ENCODE results near the gene CDK14. TPM values are rescaled to one million over a fixed set of nuclear protein-coding genes. Genes with fewer than 3 reads are reported as not detected.

Gene CDK14
- total and polyA plus RNA-seq, 2 of the 8 experiments (the other 6 are each of a cell fraction or from before 2014, with no cell fraction given), result 5.5 to 47.3 TPM

GRCh38 chr7:91140286-91140685, 544.2 kb downstream of the CDK14 start:
- ChIA-PET CTCF (ENCODE audit: partially characterized antibody) (no interaction called here), POLR2A (ENCODE audit: partially characterized antibody) (no interaction called here)
- Histone ChIP-seq H4K5ac (ENCODE audit: insufficient read length, low read depth, low read length) (no peak overlapping the region), H2AFZ (ENCODE audit: low read length) (no peak overlapping the region), H3K4me1 (replicated peaks in 1 of 4; ENCODE audit: control insufficient read depth in 3 of 4, insufficient read depth in 4 of 4, low read length in 3 of 4) (peaks cover 0 to 6% (median under 1%) of the 10 kb centered on the region in 4 experiments; a peak in 2 of 7 replicates), H3K18ac (ENCODE audit: extremely low read depth, low read length) (no peak overlapping the region), H3K79me1 (ENCODE audit: low read depth, low read length) (no peaks in the 10 kb centered on the region), H3K4me2 (ENCODE audit: insufficient read depth in 1 of 2, low read depth in 2 of 2, low read length in 2 of 2) (no peak overlapping the region), H3K9me3 (ENCODE audit: insufficient read depth in 2 of 2, low read depth in 1 of 2, low read length in 1 of 2) (no peaks in the 10 kb centered on the region), H4K20me1 (replicated peaks in 1 of 2; ENCODE audit: control insufficient read depth in 1 of 2, insufficient read depth in 2 of 2, low read length in 2 of 2) (no peaks in the 10 kb centered on the region), H3K23ac (ENCODE audit: insufficient read length) (no peak overlapping the region), H3K79me2 (ENCODE audit: control insufficient read depth in 1 of 2, insufficient read depth in 2 of 2, low read length in 2 of 2) (no peaks in the 10 kb centered on the region), H3K56ac (replicated peaks; ENCODE audit: insufficient read length, low read depth, low read length) (no peak overlapping the region), H2BK20ac (ENCODE audit: low read length) (no peak overlapping the region), H3K27me3 (replicated peaks in 1 of 4; ENCODE audit: control insufficient read depth in 3 of 4, extremely low read depth in 1 of 4, insufficient read depth in 3 of 4, low read length in 3 of 4) (no peaks in the 10 kb centered on the region), H2AK5ac (ENCODE audit: low read depth, low read length) (no peak overlapping the region), H2BK120ac (replicated peaks; ENCODE audit: low read depth, low read length) (no peak overlapping the region), H3K9ac (replicated peaks in 1 of 4; ENCODE audit: extremely low read depth in 1 of 4, low read depth in 3 of 4, low read length in 3 of 4) (no peak overlapping the region), H3K27ac (ENCODE audit: low read depth, low read length) (no peak overlapping the region), H3K14ac (ENCODE audit: insufficient read length) (no peak overlapping the region), H3K4ac (replicated peaks; ENCODE audit: insufficient read length, low read depth, low read length) (no peak overlapping the region), H3K36me3 (ENCODE audit: control insufficient read depth in 2 of 4, insufficient read depth in 4 of 4, low read length in 3 of 4) (no peaks in the 10 kb centered on the region), H2BK15ac (ENCODE audit: low read length) (no peak overlapping the region), H4K8ac (ENCODE audit: extremely low read depth, insufficient read depth, low read length) (no peak overlapping the region), H3K4me3 (ENCODE audit: extremely low read depth in 1 of 4, insufficient read depth in 2 of 4, low read depth in 3 of 4, low read length in 4 of 4) (no peak overlapping the region), H3K23me2 (ENCODE audit: low read depth, low read length) (no peaks in the 10 kb centered on the region), H4K91ac (replicated peaks; ENCODE audit: insufficient read length, low read length) (no peak overlapping the region), H2BK12ac (ENCODE audit: low read depth, low read length) (no peak overlapping the region), H2BK5ac (ENCODE audit: low read depth, low read length) (no peak overlapping the region)
- TF ChIP-seq ATF3 (IDR thresholded peaks at IDR 0.05; ENCODE audit: insufficient read depth, low read depth, low read length) (no peak), POU5F1 (IDR thresholded peaks at IDR 0.05; ENCODE audit: low read depth, low read length) (no peak), CBX5 (IDR thresholded peaks at IDR 0.05; ENCODE audit: low read depth, low read length) (no peak)
- 94% methylated on average over 2 of the region's 2 CpGs; no CpG with 5 or more reads in 1 of the 2 experiments for WGBS, 2 experiments (ENCODE audit: extremely low coverage in 1 of 2, insufficient coverage in 1 of 2, insufficient read length in 1 of 2, insufficient replicate concordance in 2 of 2, low coverage in 1 of 2, low lambda C conversion rate in 2 of 2, missing lambda C conversion rate in 1 of 2)
- FAIRE-seq (no peak), DNase-seq (ENCODE audit: low read depth in 1 of 2, low spot score in 2 of 2) (no peak)
